ENCODE results near the gene TMEM253.

DNA sequence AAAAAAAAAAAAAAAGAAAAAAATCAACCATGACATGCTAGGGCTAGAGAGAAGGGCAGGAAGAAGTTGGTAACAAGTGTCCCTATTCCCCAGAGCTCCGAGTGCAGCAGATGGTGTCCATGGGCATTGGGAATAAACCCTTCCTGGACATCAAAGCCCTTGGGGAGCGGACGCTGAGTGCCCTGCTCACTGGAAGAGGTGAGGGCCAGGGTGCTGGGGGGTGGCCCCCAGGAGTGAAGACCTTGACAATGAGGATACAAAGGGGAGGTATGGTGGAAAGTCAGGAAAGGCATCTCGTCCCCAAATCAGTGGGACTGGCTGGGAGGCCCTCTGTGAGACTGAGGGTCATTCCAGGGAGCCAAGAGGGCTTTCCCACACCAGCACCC, 14.0 kb upstream of the TMEM253 start:
- TF ChIP-seq CTCF (IDR thresholded peaks at IDR 0.05 in 8 of 11, conservative IDR thresholded peaks at IDR 0.05 in 3 of 11) (no peak), POLR2A (IDR thresholded peaks at IDR 0.05) (no peak)

Measured in spleen (tissue), 7 donors.